Activated CD4-positive, alpha-beta T cell treated with anti-CD3 and anti-CD28 coated beads, Interleukin-2, amount 50 U/mL, for 48 hours (primary cell): Measurements from ENCODE around the gene BPIFB1.

Source experiments
- DNase-seq, 2 experiments: peaks; one replicate each; pipeline ENCODE4 v3.0.0-alpha.2; 2020

Gene BPIFB1

GRCh38 chr20:33273117-33273851 lies 9.7 kb upstream of the BPIFB1 start:
- DNase-seq: peak; percentile 11 to 31

- DNase-seq: no peak
These were observed 7.8 kb upstream of the BPIFB1 start for GRCh38 chr20:33275215-33275614.

DNA sequence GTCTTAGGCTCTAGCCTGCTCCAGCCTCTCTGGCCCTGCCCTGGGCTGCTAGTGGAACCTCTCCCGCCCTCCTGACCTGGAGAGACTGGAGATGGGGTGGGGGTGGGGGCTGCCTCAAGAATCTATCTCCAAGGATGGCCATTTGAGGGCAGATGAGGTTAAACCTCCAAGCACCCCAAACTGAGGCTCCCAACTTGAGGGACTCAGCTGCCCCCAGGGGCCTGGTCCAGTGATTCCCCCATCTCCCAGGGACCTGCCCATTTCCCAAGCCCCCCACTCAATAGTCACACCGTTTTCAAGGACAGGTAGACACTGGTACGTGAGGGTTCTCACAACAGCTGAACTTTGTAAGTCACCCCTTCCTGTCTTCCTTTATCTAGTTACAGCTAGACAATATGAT lies 7.1 kb upstream of the BPIFB1 start:
- DNase-seq: no peak

DNA sequence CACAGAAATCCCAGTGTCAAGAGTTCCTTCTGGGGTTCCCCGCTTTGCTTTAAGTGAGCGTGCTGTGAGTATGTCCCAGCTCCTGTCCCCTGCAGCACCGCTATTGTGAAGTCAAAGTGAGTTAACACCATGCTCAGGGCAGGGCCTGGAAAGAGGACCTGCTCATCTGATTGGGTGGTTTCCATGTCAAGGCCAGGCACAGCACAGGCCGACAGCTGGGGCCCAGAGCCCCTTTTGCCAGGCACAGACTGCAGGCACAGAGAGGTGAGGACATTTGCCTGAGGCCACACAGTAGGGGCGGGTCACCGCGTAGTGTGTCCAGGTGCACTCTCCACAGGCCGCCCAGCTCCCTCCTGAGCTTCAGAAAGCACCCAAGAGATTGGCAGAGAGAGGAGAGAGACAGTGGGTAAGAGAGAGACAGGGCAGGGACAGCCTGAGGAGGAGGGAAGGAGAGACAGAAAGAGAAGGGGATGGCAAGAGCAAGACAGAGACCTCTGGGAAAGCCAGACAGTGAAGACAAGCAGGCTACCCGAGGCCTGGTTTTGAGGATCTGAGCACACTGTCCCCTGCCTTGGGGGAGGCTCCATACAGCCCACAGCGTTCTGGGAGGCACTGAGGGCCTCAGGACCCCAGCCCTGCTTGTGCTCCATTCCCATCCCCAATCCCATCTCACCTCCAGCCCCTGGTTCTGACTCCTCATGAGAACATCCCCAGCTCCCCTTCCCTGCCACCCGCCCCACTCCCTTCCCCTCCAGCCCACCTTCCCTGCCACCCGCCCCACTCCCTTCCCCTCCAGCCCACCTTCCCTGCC lies 6.5 kb upstream of the BPIFB1 start:
- DNase-seq: no peak

- DNase-seq: no peak
These were observed 5.3 kb upstream of the BPIFB1 start for GRCh38 chr20:33277471-33278441.

DNA sequence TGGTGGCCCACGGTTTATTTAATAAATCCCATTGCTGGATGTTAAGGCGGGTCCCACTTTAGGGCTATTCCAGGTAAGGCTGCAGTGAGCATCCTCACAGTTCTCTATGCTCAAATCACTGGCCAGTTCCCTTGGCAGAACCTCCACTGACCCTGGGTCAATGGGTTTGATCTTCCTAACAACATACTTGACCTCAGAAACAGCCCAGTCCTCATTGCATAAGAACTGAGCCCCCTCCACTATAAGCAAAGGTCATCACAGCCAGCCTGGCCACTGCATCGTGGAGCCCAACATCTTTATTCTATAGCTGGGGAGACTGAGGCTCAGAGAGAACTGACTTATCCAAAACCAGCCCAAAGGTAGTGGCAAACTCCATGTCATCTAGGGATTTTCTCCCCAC lies 4.3 kb upstream of the BPIFB1 start:
- DNase-seq: no peak

- no peak for DNase-seq
These were observed 3.6 kb upstream of the BPIFB1 start for GRCh38 chr20:33279261-33279910.

- DNase-seq: no peak
These were observed 2.9 kb upstream of the BPIFB1 start for GRCh38 chr20:33280000-33280680.

DNA sequence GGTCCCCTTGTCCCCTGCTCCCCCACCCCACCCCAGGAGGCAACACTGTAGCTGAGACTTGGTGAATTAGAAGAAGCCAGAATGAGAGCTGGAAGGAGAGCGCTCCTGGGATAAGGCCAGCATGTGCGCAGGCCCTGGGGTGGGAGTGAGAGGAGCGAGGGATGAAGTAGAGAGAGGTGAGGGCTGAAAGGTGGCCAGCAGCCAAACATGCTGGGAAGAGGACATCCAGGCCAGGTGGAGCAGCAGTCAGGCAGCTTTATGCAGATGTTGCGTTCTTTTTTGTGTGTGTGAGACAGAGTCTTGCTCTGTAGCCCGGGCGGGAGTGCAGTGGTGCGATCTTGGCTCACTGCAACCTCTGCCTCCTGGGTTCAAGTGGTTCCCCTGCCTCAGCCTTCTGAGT lies 2.2 kb upstream of the BPIFB1 start:
- no peak for DNase-seq

DNA sequence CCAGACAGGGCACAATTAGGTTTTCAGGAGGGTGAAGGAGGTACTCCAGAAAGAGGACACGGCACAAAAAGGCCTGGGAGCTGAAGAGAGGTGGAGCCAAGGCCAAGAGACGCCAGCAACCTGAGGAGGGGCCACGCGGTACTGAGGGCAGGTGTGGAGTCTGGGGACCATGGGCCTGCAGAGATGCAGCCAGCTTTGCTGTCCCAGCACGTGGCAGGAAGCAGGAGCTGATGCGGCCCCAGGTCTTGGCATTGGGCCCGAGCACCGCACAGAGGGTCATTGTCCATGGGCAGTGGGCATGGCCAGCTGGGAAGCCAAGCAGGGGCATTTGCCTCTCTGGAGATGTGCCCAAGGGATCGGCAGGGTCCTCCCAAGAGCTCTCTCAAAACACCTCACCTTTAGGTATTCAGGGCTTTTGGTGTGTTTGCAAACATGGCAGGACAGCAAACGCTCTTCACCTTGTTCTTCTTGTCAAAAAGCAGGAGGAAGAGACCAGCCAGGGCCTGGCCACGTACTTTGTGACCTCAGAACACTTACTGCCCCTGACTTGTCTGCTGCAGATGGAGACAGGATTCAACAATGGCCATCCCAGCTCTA lies 1.4 kb upstream of the BPIFB1 start:
- no peak for DNase-seq

DNA sequence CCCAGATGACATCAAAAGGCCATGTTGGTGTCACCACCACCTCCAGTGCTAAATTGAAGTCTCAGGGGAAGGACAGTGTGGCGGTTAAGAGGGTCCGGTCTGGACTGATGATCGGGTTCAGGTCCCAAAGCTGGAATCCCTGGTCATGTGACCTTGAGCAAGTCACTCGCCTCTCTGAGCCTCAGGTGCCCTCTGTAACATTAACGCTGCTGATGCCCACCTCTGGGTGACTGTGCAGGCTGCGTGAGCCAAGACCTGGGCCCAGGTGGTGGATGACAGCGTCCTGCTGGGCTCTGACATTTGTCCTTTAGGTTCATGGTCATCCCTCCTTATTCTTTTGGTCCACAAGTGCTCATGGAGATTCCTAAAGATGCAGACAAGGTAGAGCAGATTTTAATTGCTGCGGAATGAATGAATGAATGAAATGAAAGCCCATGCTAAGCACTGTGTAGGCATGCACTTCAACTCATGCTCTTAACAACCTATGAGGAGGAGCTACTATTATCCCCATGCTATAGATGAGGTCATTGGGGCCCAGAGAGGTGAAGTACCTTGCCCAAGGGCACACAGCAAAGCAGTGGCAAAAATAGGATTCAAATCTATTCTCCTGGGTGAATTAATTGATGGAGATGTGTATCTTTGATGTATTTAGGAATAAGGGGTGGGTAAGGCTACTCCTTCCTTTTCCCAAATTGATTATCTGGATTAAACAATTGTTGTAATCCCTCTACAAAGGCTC lies 649 bp upstream of the BPIFB1 start:
- DNase-seq: no peak

DNA sequence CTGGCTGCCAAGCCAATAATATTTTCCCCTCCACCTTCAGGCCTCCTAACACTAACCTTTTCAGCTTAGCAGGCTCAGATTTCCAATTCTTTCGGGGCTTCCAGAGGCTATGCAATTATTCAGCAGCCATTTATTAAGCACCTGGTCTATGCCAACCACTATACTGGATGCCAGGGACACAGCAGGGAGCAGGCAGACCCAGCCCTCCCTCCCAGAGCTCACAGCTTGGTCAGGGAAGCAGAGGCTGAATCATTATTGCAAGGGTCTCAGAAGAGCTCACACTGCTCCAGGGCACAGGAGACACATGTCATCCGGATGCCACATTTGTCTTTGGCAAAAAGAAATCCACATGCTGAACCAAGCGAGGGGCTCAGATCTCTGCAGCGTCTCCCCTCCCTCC lies 1.3 kb downstream of the BPIFB1 start:
- no peak for DNase-seq

- DNase-seq: no peak
These were observed 1.9 kb downstream of the BPIFB1 start for GRCh38 chr20:33284937-33285336.

GRCh38 chr20:33285861-33286495 lies 3.0 kb downstream of the BPIFB1 start:
- DNase-seq: no peak

- DNase-seq: no peak
These were observed 4.9 kb downstream of the BPIFB1 start for GRCh38 chr20:33287884-33288283.

- no peak for DNase-seq
These were observed 7.8 kb downstream of the BPIFB1 start for GRCh38 chr20:33290852-33291251.

DNA sequence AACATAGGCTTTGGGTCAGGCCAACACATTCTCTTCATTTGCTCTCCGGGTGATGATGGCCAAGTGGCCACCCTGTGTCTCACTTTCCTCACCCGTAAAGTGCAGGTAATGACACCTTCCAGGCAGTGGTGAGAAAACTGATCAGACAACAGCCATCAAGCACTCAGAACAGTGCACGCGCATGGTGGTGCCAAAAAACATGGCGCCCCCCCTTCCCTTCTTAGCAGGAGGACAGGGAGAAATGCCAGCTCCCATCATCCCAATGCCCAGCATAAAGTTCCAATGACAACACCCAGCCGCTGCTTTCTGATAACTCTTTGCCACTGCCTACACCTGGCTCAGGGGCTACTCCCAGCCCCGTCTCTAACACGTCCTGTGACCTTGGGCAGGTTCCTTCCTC lies 8.4 kb downstream of the BPIFB1 start:
- DNase-seq: no peak

DNA sequence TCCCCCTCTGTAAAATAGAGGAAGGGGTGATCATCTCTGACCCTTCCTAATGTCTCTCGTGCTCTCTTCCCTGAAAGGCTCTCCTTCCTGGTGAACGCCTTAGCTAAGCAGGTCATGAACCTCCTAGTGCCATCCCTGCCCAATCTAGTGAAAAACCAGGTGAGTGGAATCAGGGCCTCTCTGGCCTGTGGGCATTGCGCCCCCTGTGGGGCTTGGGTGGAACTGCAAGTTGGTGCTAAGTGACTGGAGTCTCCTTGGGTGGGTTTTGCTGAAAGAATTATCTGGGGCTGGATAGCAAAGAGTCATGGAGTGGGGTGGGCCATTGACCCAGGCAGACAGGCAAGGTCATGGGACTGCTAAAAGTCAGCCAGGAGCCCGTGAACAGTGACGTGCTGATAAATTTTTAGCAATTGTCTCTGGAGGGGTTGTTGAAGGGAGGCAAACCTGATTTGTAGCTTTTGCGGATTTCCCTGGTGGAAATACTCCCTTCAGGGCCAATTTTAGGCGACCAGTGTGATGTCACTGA lies 8.9 kb downstream of the BPIFB1 start:
- peak; percentile 75 to 77 for DNase-seq

- no peak for DNase-seq
These were observed 13.2 kb downstream of the BPIFB1 start for GRCh38 chr20:33296206-33296605.

GRCh38 chr20:33298391-33298790 lies 15.4 kb downstream of the BPIFB1 start:
- no peak for DNase-seq
